Measurements from ENCODE around the gene BCAS1.
A peak's percentile ranks its signal among the peaks of the same experiment; 100 is the strongest.

BCAS1 gene

GRCh38 chr20:53929974-53930650 is 140.3 kb downstream of the BCAS1 start:
- TF ChIP-seq MYC (IDR thresholded peaks at IDR 0.05; ENCODE audit: low read depth, low read length), result no peak
- TF ChIP-seq POLR2A (IDR thresholded peaks at IDR 0.05; ENCODE audit: extremely low read depth, insufficient read length), result no peak
- no peak for TF ChIP-seq CTCF (IDR thresholded peaks at IDR 0.05; ENCODE audit: low read depth, low read length)
- TF ChIP-seq MAX (IDR thresholded peaks at IDR 0.05; ENCODE audit: low read depth, low read length), result no peak
- DNase-seq (ENCODE audit: low read depth), result no peak
- H3K4me3 ChIP-seq (ENCODE audit: low read depth, low read length), result no peak overlapping the region

GRCh38 chr20:53929399-53929798 is 141.0 kb downstream of the BCAS1 start:
- no peak overlapping the region for H3K4me3 ChIP-seq (ENCODE audit: low read depth, low read length)
- DNase-seq (ENCODE audit: low read depth), result no peak
- no peak for TF ChIP-seq POLR2A (IDR thresholded peaks at IDR 0.05; ENCODE audit: extremely low read depth, insufficient read length)

- no peak for TF ChIP-seq CTCF (IDR thresholded peaks at IDR 0.05; ENCODE audit: low read depth, low read length)
- no peak for TF ChIP-seq POLR2A (IDR thresholded peaks at IDR 0.05; ENCODE audit: extremely low read depth, insufficient read length)
- TF ChIP-seq MYC (IDR thresholded peaks at IDR 0.05; ENCODE audit: low read depth, low read length), result no peak
- TF ChIP-seq MAX (IDR thresholded peaks at IDR 0.05; ENCODE audit: low read depth, low read length), result no peak
- H3K4me3 ChIP-seq (ENCODE audit: low read depth, low read length), result no peak overlapping the region
- no peak for DNase-seq (ENCODE audit: low read depth)
Measured at GRCh38 chr20:53927990-53928389, 142.4 kb downstream of the BCAS1 start.

- peak; percentile 95 for DNase-seq (ENCODE audit: low read depth)
- TF ChIP-seq POLR2A (IDR thresholded peaks at IDR 0.05; ENCODE audit: extremely low read depth, insufficient read length) (no peak), MAX (IDR thresholded peaks at IDR 0.05; ENCODE audit: low read depth, low read length) (no peak; the same call in 1 of the 2 replicates), CTCF (IDR thresholded peaks at IDR 0.05; ENCODE audit: low read depth, low read length) (no peak), MYC (IDR thresholded peaks at IDR 0.05; ENCODE audit: low read depth, low read length) (no peak)
Measured at GRCh38 chr20:53926428-53927028, 143.9 kb downstream of the BCAS1 start.

GRCh38 chr20:53925651-53926401 is 144.6 kb downstream of the BCAS1 start:
- TF ChIP-seq POLR2A (IDR thresholded peaks at IDR 0.05; ENCODE audit: extremely low read depth, insufficient read length) (no peak), MYC (IDR thresholded peaks at IDR 0.05; ENCODE audit: low read depth, low read length) (no peak), CTCF (IDR thresholded peaks at IDR 0.05; ENCODE audit: low read depth, low read length) (no peak), MAX (IDR thresholded peaks at IDR 0.05; ENCODE audit: low read depth, low read length) (no peak)
- H3K4me3 ChIP-seq (ENCODE audit: low read depth, low read length), result no peak overlapping the region

More at GRCh38 chr20:53926428-53927028, 143.9 kb downstream of the BCAS1 start:
- no peak overlapping the region for H3K4me3 ChIP-seq (ENCODE audit: low read depth, low read length)

More at GRCh38 chr20:53925651-53926401, 144.6 kb downstream of the BCAS1 start:
- no peak for DNase-seq (ENCODE audit: low read depth)

Measured in NB4 (cell line).